ENCODE data around the gene MACROD2.

Gene MACROD2

DNA sequence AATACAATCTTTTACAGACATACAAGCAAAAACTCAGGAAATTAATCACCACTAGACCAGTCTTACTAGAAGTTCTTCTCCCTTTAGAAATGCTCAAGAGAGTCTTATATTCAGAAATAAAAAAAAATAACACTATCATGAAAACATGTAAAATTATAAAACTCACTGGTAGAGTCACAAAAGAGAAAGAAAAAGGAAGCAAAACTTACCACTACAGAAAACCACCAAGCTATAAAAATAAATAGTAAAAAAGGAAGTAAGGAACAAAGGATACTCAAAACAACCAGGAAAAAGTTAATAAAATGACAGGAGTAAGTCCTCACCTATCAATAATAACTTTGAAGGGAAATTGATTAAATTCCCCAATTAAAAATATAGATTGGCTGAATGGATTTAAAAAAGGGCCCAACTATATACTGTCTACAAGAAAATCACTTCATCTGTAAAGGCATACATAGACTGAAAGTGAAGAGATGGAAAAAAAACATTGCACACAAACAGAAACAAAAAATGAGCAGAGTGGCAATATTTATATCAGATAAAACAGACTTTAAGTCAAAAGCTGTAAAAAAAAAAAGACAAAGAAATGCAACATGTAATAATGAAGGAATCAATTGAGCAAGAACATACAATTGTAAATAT, 2088.4 kb downstream of the MACROD2 start:
- no peak for DNase-seq (ENCODE audit: low read depth)
- TF ChIP-seq, protein P1, sequence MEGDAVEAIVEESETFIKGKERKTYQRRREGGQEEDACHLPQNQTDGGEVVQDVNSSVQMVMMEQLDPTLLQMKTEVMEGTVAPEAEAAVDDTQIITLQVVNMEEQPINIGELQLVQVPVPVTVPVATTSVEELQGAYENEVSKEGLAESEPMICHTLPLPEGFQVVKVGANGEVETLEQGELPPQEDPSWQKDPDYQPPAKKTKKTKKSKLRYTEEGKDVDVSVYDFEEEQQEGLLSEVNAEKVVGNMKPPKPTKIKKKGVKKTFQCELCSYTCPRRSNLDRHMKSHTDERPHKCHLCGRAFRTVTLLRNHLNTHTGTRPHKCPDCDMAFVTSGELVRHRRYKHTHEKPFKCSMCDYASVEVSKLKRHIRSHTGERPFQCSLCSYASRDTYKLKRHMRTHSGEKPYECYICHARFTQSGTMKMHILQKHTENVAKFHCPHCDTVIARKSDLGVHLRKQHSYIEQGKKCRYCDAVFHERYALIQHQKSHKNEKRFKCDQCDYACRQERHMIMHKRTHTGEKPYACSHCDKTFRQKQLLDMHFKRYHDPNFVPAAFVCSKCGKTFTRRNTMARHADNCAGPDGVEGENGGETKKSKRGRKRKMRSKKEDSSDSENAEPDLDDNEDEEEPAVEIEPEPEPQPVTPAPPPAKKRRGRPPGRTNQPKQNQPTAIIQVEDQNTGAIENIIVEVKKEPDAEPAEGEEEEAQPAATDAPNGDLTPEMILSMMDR (IDR thresholded peaks at IDR 0.05; ENCODE audit: insufficient read depth, low read depth, low read length, missing control alignments): no peak
- no peak overlapping the region for H3K4me3 ChIP-seq (ENCODE audit: low read depth, low read length)

DNA sequence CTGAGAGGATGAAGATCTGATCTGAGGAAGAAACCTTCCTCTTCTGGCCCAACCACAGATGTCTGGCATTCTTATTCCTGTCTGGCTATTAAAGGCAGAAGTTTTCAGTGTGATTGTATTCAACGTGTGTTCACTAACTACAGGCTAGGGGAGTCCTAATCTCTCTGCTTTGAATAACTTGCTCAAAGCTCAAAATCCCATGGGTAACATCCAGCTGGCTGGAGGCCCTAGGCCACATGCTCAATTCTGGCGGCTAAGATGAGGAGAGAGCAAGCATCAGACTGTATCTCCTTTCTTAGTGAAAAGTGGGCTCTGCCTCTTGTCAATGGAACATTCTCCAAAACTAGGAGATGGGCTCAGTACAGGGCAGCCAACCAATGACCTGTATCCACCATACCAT, 2099.9 kb downstream of the MACROD2 start:
- no peak overlapping the region for H3K4me3 ChIP-seq (ENCODE audit: low read depth, low read length)
- DNase-seq (ENCODE audit: low read depth): no peak
- TF ChIP-seq, protein P1 (IDR thresholded peaks at IDR 0.05; ENCODE audit: insufficient read depth, low read depth, low read length, missing control alignments): no peak

DNA sequence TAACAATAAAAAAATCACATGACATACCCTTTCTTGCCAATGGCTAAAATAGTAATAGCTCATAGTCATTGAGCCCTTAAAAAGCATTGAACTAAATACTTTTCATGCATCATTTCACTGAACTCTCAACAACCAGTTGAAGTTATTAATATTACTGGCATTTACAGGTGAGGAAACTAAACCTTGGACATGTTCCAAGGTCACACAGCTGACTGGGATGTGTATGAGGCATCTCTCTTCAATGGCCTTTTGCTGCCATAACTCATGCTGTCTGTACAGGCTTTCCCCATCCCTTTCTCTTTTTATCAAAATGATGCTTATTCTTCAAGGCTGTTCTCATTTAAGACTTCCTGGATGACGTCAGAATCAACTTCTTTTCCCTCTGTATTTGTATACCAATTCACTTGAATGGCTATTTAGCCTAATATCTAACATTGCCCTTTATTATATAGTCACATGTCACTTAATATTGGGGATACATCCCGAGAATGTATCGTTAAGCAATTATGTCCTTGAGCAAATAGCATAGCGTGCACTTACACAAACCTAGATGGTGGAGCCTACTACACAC, 2101.5 kb downstream of the MACROD2 start:
- TF ChIP-seq, protein P1 (IDR thresholded peaks at IDR 0.05; ENCODE audit: insufficient read depth, low read depth, low read length, missing control alignments): no peak
- no peak for DNase-seq (ENCODE audit: low read depth)

DNA sequence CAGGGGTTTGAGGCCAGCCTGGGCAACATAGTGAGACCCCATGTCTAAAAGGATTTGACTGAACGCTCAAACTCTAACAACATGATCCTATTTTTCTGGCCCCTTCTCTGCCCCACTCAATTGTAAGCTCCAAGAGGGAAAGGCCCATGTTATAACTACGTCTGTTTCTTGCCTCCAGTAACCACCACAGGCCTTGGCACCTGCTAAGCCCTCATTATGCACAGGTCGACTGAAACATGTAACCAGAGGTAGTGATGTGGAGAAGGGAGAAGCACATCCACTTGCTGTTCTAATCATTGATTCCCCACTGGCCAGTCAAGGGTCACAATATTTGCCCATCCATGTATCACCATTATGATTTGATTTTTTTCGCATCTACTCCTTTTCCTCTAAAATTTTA, 2102.5 kb downstream of the MACROD2 start:
- TF ChIP-seq, protein P1 (IDR thresholded peaks at IDR 0.05; ENCODE audit: insufficient read depth, low read depth, low read length, missing control alignments): no peak
- H3K4me3 ChIP-seq (ENCODE audit: low read depth, low read length): no peak overlapping the region
- DNase-seq (ENCODE audit: low read depth): no peak

More for the DNA sequence above, 2101.5 kb downstream of the MACROD2 start:
- no peak overlapping the region for H3K4me3 ChIP-seq (ENCODE audit: low read depth, low read length)

DNA sequence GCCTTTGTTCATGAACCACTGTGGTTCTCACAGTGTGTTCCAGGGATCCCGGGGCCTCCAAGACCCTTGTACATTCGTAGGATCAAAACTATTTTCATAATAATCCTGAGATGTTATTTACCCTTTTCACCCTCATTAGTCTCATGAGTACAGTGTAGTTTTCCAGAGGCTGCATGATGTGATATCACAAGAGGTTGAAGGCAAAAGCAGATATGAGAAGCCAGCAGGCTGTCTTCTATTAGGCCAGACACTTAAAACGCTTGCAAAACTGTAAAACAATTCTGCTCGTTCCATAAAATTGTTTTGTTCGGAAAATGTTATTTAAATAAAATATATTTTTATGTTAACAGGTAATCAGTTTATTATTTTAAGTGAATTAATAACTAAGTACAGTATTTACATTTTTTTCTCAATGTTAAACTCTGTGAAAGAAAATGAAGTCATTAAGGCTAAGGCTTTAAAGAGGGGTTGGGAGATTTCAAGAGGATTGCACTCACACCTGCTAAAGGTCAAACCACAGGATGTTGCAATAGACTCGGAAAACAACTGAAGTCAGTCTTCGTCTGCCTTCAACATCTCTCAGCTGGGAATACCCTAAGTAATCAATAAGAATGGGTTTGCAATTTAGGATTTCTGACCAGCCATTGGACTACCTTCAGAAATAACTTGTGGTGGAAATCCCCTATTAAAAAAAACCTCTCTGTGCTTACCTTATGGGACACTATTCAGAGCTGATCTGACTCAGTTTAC, 2103.7 kb downstream of the MACROD2 start:
- TF ChIP-seq, protein P1 (IDR thresholded peaks at IDR 0.05; ENCODE audit: insufficient read depth, low read depth, low read length, missing control alignments): no peak
- no peak for DNase-seq (ENCODE audit: low read depth)
- H3K4me3 ChIP-seq (ENCODE audit: low read depth, low read length): no peak overlapping the region

DNA sequence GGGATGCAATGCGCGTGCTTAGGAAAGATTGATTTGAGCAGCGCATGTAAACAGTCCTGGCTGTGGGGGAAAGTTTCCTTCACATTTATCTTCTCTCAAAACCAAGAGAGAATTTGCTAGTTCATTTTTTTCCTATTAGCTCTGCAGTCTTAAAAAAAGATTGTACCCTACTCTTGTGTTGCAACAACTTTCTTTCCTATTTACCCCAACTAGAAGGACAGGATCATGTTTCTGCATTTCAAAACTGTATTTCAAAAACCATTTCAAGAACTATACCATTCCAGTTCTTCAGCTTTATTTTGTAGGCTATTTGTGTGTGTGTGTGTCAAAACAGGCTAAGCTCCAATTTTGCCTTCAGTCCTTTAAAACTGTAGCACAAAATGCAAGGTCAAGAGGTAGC, 2104.8 kb downstream of the MACROD2 start:
- TF ChIP-seq, protein P1 (IDR thresholded peaks at IDR 0.05; ENCODE audit: insufficient read depth, low read depth, low read length, missing control alignments): no peak
- no peak for DNase-seq (ENCODE audit: low read depth)
- no peak overlapping the region for H3K4me3 ChIP-seq (ENCODE audit: low read depth, low read length)
